HG03060 (cell line): ENCODE measurements around the gene P2RY10.
A peak's percentile ranks its signal among the peaks of the same experiment; 100 is the strongest.
"Not testable (repeated sequence)": the region's sequence is repeated elsewhere in the genome, so short reads cannot be mapped to it uniquely, and the experiment has no call there.

Experiments
- ATAC-seq: cut with Tn5 transposase; IDR thresholded peaks from one replicate; pipeline ENCODE4 v1.9.1; 2021; ENCODE audit warnings: low read depth, moderate number of reproducible peaks; ENCODE audit not compliant: unreplicated experiment

P2RY10 gene, protein sequence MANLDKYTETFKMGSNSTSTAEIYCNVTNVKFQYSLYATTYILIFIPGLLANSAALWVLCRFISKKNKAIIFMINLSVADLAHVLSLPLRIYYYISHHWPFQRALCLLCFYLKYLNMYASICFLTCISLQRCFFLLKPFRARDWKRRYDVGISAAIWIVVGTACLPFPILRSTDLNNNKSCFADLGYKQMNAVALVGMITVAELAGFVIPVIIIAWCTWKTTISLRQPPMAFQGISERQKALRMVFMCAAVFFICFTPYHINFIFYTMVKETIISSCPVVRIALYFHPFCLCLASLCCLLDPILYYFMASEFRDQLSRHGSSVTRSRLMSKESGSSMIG

DNA sequence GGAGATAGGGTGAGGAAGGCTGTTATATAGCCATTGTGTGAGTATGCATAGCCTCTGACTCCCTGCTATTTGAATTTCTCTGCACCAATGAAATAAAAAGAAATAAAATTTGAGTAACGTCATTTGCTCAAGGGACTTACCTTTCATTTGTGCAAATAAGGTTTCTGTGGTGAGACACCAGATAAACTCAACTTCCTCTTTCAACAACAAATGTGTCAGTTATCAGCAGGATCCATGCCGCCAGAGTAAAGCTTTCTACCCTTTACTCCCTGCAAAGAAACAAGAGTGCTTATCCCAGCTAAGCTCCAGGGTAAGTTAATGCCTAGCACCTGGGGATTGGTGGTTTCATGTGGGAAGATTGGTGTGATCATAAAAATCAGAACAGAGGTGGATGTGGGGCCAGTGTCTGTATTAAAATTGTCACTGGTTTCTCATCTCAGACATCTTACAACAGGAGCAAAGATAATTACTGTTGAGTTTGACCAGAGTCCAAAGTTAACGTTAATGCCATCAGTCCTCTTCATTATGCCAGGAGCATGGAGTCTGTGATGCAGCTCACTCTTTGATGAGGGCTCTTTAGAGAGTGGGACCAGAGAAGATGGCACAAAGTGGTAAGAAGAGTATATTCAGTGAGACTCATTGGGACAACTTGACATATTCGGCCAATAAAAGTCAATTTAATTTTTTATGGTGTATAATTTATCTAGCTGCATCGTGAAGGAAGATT, at the start of gene P2RY10:
Gene P2RY10, plus strand, starts transcription at position 206 of the 727 bp plus-strand sequence. CDS start 15,130 bp downstream, outside the sequence.
- peak; percentile 68 for ATAC-seq

DNA sequence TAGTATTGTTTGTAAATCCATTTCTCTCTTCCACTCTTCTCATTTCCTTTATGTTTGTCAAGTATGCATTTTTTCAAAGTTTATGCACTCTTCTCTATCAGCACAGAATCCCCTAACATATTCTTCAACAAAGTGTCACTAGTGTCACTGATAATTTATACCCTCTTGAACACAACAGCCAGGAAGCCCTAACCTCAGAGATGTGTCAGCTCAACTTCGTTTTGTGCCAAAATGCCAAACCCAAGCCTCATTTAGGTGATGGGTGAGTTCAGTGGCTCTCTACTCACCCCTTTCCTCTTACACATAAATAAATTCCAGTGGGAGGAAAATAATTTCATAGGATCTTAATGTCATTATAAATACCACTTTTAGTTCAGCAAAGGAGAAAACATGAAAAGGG, 22.4 kb upstream of the P2RY10 start:
- ATAC-seq, result no peak

DNA sequence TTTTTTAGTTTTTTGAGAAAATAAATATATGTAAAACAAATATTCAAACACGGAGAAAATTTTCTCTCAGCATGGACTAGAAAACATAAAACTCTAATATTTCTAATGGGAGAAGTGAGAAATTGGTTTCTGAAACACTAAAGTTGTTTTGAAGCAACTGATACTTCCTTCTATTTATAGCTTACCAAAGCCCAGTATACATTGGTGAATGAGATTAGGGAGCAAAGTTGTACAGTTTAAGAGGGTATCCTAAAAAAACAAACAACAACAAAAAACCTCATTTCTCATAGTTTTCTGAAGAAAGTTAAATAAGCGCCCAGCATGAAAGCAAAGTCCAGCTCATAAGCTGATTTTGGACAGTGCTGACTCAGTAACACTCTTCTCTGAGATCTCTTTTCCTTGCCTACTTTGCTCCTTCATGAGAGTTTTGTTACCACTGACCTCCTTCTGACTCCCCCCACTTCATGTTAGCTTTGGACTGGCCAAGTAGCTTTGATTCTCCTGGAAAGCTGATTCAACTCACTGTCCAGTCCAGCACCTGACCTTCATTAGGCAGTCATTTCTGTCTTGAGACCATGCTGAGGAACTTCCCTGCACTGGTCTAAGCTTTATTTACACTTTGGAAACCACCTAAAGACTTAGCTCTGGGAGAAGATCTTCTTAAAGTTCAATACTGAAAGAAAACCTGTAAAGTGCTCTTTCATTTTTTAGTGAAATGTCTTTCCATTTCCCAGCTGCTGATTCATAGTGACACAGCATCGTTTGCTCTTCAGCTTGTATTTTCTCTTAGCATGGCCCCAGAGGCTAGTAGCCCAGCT, 21.8 kb upstream of the P2RY10 start:
- ATAC-seq, result peak; percentile 82

DNA sequence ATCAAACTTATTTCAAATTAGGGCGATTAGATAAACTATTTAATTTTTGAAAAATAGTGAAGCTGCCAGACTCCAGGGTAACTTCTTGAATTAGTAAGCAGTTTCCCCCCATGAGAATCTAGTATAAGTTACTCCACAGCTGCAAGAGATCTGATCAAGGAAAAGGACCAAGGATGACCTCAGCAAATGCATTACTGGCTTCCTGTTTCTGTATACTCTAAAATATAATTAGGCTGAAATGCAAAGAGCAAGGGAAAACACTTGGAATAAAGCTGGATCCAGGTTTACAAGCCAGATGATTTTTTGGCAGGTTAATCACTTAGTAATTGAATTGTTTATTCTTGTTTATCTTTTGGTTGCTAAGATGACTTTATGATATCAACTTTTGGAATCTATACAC, 13.4 kb upstream of the P2RY10 start:
- ATAC-seq, result no peak

DNA sequence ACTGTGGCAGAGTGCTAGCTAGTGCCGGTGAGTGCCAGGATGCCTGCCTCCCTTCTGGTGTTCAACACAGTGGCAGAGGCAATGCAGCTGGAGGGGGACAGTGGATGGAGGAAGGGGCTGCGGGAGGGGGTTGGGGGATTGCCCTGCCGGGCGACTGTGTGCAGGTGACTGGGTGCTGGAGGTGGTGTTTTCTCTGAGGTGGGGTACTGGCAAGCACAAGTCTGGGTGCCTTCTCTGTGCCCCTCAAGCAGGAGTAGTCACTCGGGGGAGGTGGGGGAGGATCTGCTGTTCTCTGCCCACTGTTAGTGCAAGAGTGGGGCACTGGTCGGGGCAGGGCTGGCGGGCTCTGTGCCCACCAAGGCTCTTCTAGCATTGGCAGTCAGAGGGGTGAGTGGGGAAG, 10.3 kb upstream of the P2RY10 start:
- ATAC-seq, result no peak

DNA sequence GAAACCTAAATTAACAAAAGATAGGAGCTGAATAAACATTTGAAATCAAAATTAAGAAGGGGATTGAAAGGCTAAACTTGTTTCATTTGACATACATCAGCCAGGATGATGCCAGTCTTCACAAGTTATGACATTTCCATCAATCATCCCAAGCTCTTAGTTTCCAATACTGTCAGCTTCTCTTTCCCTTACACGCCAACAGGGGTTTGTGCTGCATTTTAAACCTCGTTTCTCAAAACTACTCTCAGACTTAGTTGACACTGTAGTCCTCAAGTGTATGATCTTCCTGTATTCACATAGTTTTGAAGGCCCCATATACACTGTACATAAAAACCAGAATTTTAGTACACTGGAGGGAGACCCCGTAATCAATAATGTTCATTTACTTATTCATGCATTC, 840 bp upstream of the P2RY10 start:
- ATAC-seq, result no peak

DNA sequence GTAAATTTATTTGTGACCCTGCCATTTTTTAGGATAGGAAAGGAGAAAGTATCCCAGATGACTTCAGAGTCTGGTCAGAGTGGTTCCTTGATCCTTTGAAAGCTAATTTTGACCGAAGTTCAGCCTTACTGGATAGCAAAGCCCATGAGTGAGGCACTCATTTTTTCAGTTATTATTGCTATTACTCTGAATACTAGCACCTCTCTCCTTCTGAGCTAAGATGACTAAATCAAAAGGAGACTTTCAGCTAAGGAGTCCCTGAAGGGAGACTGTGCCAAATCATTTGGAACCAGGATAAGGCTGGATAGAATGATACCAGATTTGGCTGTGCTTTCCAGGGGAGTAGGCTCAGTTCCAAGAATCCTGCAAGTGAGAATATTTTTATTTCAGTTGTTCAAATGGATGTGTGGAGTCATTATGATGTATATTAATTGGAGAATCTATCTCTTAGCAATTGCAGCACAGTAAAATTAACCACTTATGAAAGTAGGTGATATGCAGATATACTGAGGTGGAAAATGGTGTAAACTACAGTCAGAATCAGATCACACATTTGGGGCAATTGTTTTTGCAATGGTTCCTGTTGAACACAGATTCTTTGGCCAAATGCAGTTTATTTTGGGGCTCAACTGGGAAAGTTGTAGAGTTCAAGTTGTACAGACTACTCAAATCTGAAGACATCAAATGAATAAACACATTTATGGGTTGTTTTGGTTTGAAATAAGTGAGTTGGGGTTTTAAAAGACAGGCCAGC, 1.2 kb downstream of the P2RY10 start:
- ATAC-seq, result no peak

DNA sequence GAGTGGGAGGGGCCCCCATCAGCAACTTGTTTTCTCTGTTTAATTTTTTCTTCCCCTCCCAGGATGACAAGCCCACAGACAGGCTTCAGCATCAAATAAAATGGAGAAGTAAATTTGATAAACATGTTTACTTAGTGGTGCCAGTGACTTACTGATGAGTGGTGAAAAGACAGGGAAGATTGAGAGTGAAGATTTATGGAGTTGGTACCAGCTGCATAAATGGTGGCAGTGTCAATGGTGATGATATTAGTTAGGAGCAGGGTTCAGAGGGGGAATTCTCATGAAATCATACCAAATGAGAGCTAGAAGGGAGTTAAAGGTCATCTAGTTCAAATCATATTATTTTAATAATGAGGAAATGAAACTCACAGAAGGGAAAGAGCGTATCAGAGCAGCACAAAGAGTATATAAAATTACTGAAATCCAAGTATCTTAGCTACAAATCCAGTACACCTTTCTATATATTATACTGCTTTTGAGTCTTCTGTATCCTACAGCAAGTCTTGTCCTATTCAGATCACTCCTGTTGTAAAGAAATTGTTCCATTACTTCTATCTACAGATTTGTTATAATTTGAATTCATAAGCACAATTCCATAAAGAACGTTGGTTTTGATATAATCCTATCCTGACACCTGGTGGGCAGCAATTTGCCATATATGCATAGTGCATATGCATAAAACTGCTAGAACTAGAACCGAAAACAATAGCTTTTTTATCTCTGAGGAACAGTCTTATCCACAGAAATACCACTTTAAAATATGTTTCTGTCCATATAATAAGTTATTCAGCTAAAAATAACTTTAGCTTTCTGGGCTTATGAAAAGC, 5.0 kb downstream of the P2RY10 start:
- no peak for ATAC-seq

DNA sequence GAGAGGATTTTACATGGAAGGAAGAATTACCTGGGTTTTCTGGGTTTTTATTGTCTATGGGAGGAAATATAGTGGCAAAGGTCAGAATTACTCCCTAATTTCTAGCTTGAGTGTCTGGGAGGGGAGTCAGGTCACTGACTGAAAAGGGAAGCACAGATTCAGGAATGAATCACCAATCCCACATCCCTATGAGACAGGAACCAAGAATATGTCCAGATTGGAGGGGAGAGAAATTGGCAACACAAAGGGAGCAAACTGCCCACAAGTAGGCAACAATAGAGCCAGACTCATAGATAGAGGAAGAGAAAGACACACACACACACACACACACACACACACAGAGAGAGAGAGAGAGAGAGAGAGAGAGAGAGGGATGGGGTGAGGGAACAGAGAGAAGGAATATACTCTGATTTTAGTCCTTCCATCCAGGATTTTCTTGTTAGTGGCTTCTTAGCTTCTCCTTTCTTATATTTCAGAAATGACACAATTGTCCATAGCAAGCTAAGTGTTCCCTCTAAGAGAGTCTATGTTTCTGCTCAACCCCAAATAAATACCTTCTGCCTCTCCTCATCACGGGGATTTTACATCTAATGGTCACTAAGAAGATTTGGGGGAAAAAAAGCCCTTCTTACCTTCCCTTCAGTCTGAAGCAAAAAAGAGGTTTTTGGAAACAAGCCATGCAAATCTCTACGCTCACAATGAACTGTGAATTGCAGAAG, 12.0 kb downstream of the P2RY10 start:
- ATAC-seq, result no peak

DNA sequence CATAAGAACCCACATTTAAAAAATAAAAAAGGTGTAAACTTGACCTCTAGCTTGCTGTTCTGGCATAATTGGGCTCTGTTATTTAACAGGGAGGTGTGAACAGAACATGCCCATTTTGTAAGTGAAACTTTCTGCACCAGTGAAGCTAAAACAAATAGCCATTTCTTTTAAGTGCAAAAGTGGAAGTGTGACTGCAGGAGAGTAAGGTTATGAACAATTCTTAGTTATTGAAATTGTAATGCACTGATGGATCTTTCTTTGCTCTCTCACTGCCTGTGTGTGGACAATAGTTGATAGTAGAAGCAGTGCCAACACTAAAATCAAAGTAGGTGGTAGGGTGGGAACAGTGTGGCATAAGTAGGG, 12.6 kb downstream of the P2RY10 start:
- ATAC-seq, result peak; percentile 73

DNA sequence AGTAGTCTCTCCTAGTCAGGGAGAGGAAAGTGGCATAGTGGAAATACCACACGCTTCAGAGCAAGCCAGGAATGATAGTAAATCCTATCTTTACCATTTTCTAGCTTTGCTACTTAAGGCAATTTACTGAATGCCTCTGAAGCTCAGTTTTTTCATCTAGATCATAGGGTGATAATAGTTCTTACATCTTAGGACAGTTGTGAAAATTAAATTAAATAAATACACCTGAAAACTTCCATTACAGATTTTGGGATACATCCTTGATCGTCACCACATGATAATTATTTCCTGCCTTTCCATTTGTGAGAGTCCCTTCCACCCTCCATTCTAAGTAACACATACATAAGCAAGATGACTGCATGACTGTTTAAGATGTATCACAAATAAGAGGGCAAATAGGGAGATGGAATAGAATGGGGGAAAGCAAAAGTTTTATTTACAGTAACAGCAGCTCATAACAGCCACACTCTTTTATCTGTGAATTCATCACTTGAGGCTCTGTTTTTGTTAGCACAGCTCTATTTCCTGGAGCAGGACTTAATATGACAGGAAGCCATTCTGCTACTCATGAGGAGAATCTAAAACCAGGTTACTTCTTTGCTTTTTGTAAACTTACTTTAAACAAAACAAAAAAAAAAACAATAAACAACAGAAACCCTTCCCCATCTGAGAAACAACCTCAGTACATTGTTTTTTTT, 13.4 kb downstream of the P2RY10 start:
- ATAC-seq, result no peak

DNA sequence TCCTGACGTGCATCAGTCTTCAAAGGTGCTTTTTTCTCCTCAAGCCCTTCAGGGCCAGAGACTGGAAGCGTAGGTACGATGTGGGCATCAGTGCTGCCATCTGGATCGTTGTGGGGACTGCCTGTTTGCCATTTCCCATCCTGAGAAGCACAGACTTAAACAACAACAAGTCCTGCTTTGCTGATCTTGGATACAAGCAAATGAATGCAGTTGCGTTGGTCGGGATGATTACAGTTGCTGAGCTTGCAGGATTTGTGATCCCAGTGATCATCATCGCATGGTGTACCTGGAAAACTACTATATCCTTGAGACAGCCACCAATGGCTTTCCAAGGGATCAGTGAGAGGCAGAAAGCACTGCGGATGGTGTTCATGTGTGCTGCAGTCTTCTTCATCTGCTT, 15.7 kb downstream of the P2RY10 start:
- no peak for ATAC-seq

DNA sequence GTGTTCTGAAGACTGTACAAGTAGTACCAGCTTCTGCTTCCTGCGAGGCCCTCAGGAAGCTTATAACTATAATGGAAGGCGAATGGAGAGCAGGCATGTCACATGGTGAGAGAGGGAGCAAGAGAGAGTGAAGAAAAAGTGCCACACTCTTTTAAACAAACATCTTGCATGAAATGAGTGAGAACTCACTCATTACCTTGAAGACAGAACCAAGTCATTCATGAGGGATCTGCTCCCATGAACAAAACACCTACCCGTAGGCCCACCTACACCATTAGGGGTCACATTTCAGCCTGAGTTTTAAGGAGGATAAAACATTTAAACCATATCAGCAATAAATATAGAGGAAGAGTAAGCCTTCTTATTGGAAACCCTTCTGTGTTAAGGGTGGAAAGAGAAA, 19.4 kb downstream of the P2RY10 start:
- no peak for ATAC-seq

DNA sequence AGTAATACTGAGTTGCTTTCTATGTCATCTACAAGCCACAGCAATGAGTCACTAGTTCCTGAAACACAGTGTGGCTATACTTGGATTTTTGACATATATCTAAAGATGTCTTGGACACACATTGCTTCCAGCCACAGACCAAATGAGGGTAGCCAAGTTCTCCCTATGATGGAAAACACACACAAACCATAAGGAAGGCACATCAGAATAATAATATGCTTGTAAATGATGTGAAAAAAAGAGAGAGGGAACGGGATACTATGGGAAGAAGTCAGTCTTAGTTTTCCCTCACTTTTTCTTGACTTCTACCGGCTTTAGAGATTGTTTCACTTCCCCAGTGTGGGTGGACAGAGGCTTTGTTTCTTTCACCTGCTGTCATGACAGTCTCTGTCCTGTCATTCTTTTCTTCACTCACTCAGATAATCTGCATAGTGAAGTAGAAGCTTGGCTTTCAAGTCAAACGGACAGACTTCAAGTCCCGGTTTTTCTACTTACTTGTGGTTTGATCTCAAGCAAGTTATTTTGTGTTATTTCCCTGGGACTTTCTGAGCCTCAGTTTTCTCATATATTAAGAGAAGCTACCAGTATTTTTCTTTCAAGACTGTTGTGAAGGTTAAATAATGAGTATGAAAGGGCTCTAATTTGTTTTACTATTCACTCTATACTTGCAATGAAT, 34.7 kb downstream of the P2RY10 start:
- peak; percentile 88 for ATAC-seq

DNA sequence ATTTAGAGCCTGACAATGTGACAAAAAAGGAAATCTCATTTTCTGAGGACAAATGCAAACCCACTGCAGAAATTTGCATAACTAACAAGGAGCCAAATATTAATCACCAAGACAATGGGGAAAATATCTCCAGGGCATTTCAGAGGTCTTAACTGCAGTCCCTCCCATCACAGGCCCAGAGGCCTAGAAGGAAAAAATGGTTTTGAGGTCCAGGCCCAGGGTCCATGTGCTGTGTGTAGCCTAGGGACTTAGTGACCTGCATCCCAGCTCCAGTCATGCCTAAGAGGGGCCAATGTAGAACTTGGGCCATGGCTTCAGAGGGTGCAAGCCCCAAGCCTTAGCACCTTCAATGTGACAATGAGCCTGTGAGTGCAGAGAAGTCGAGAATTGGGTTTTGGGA, 44.2 kb downstream of the P2RY10 start:
- ATAC-seq, result no peak

DNA sequence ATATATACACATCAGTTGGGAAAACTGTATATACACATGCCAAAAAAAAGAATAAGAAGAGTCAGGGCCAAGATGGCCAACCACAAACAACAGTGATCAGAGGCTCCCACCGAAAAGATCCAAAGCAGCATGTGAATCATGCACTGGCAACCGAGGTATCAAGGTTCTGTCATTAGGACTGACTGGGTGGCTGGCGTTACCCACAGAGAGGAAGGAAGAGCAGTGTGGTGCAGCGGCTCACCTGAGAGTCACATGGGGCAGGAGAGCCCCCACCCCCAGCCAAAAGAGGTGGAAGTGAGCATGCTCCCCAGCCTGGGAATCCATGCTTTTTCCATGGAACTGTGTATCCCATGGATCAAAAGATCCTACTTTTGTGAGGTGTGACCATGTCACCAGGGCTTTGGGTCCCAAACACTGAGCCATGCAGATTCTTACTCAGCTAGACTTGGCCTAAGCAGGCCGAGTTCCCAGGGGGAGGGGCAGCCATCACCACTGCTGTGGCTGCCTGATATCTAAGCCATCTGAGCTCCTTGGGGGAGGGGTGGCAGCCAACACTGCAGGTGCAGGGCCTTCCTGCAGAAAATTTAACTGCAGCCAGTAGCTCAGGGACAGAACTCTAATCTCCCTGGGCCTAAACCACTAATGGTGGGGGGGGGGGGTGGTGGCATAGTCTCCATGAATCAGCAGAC, 52.8 kb downstream of the P2RY10 start:
- no peak for ATAC-seq

DNA sequence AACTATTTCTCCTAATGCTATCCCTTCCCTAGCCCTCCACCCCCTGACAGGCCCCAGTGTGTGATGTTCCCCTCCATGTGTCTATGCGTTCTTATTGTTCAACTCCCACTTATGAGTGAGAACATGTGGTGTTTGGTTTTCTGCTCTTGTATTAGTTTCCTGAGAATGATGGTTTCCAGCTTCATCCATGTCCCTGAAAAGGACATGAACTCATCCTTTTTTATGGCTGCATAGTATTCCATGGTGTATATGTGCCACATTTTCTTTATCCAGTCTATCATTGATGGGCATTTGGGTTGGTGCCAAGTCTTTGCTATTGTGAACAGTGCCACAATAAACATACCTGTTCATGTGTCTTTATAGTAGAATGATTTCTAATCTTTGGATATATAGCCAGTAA, 62.3 kb downstream of the P2RY10 start:
- not testable (repeated sequence) for ATAC-seq
